T follicular helper cell (primary cell): ENCODE results near the gene HSD17B1.

Experiments
- DNase-seq: peaks from one replicate; pipeline ENCODE4 v3.0.0-alpha.2; 2020; ENCODE audit warnings: low read depth

The HSD17B1 gene

GRCh38 chr17:42566883-42567573, 14.3 kb downstream of the HSD17B1 start, which contains the start of gene MLX:
TSS of gene MLX (plus strand) at chr17:42567100. CDS start at chr17:42567125, 25 bp downstream.
- peak; percentile 87 for DNase-seq

GRCh38 chr17:42568341-42569111, 15.8 kb downstream of the HSD17B1 start:
- no peak for DNase-seq

- no peak for DNase-seq
These were observed 18.9 kb downstream of the HSD17B1 start for GRCh38 chr17:42571435-42572225.

GRCh38 chr17:42573095-42573494, 20.4 kb downstream of the HSD17B1 start:
- DNase-seq, result no peak

GRCh38 chr17:42574463-42574862, 21.7 kb downstream of the HSD17B1 start:
- no peak for DNase-seq

GRCh38 chr17:42577140-42577531, 24.4 kb downstream of the HSD17B1 start:
- DNase-seq, result no peak

- DNase-seq, result peak; percentile 85
These were observed 25.0 kb downstream of the HSD17B1 start, which contains the start of gene PSMC3IP for GRCh38 chr17:42577532-42578281. TSS of gene PSMC3IP (minus strand) at chr17:42577729. CDS start at chr17:42577686, 43 bp downstream.

GRCh38 chr17:42578282-42578869, 25.7 kb downstream of the HSD17B1 start:
- peak; percentile 55 for DNase-seq

GRCh38 chr17:42579794-42580551, 27.2 kb downstream of the HSD17B1 start:
- DNase-seq, result no peak

GRCh38 chr17:42581744-42582270, 29.1 kb downstream of the HSD17B1 start:
- DNase-seq, result no peak

- DNase-seq, result no peak
These were observed 32.2 kb downstream of the HSD17B1 start for GRCh38 chr17:42584880-42585279.

GRCh38 chr17:42585353-42585752, 32.6 kb downstream of the HSD17B1 start:
- no peak for DNase-seq

- DNase-seq, result no peak
These were observed 33.9 kb downstream of the HSD17B1 start for GRCh38 chr17:42586514-42587230.

- DNase-seq, result no peak
These were observed 38.2 kb downstream of the HSD17B1 start for GRCh38 chr17:42590886-42591285.

GRCh38 chr17:42591411-42591810, 38.7 kb downstream of the HSD17B1 start:
- DNase-seq, result no peak

- no peak for DNase-seq
These were observed 43.7 kb downstream of the HSD17B1 start for GRCh38 chr17:42596386-42596785.

- no peak for DNase-seq
These were observed 46.2 kb downstream of the HSD17B1 start for GRCh38 chr17:42598905-42599304.

GRCh38 chr17:42603318-42603717, 50.6 kb downstream of the HSD17B1 start:
- DNase-seq, result no peak
